Gastrocnemius medialis (tissue), 4 donors: Measurements from ENCODE around the gene PLCD1.

Experiments
- POLR2A ChIP-seq, 2 donors: fragments of 450-650 bp; IDR thresholded peaks; one replicate each; pipeline ENCODE4 v1.6.1; 2017; ENCODE audit warnings: antibody characterized with exemption in 2 of 2, mild to moderate bottlenecking in 2 of 2, moderate library complexity in 2 of 2
- TF ChIP-seq, protein P1 (sequence below), 5 experiments: fragments of 450-650 bp in 3 of 5; fragments of 200-600 bp in 2 of 5; sonication (generic) in 2 of 5; IDR thresholded peaks in 4 of 5; conservative IDR thresholded peaks in 1 of 5; 1 replicate in 4 of 5; 2 replicates in 1 of 5; pipeline ENCODE4 v1.5.1; 2016 to 2019; ENCODE audit warnings: antibody characterized with exemption in 5 of 5, mild to moderate bottlenecking in 3 of 5, moderate library complexity in 3 of 5

DNA sequence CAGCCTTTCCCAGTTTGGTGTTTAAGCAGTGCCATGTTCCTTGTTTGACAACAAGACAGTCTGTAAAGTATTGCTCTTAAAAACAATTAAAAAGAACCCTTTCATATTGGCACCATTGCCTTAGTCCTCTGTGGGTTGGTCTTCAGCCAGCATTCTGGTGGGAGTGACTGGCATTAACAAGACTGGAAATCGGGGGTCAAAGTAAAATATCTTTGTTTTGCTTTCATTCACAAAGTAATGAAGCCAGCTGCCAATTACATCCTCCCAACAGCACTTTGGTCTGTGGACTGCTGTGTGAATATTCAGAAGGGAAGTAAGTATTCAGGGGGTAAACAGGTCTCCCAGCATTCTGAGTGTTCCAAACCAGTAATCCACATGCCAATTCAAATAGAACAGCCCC lies 47.1 kb downstream of the PLCD1 start:
- TF ChIP-seq, protein P1, sequence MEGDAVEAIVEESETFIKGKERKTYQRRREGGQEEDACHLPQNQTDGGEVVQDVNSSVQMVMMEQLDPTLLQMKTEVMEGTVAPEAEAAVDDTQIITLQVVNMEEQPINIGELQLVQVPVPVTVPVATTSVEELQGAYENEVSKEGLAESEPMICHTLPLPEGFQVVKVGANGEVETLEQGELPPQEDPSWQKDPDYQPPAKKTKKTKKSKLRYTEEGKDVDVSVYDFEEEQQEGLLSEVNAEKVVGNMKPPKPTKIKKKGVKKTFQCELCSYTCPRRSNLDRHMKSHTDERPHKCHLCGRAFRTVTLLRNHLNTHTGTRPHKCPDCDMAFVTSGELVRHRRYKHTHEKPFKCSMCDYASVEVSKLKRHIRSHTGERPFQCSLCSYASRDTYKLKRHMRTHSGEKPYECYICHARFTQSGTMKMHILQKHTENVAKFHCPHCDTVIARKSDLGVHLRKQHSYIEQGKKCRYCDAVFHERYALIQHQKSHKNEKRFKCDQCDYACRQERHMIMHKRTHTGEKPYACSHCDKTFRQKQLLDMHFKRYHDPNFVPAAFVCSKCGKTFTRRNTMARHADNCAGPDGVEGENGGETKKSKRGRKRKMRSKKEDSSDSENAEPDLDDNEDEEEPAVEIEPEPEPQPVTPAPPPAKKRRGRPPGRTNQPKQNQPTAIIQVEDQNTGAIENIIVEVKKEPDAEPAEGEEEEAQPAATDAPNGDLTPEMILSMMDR (IDR thresholded peaks at IDR 0.05 in 4 of 5, conservative IDR thresholded peaks at IDR 0.05 in 1 of 5): no peak
- no peak for TF ChIP-seq POLR2A (IDR thresholded peaks at IDR 0.05)
